ENCODE measurements around the gene PDE9A. TPM values are rescaled to one million over a fixed set of nuclear protein-coding genes. Genes with fewer than 3 reads are reported as not detected.

PDE9A gene
- total and polyA plus RNA-seq, 4 donors = 2.6 to 16.2 (median 7.8) TPM

DNA sequence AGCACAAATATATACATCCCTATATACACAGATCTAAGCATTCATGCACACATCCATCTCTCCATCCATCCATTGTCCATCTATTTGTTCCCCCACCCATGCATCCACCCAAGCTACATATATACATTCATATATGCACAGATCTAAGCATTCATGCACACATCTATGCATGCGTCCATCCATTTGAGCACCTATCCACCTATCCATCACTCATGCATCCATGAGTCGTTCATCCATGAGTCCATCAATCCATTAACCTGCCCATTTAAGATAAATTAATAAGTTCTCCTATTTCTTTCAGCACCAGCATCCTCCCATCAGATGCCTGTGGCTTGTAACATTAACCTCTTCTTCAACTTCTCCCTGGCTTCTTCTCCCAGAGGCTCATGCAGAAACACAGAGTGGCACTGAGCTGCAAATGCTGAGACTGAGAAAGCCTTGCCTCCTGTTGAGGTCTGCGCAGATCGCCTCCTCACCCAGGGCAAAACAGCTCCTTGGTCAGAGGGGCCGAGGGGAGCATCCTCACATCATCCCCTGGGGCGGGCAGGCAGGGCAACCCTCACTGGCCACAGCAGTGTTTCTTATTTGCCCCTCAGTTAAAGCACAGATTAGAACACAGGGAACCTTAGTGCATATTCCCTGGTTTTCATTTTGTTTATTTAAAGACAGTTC lies 17.4 kb upstream of the PDE9A start:
- intact Hi-C loops (cut with DNase I) = no loop called here
- Histone ChIP-seq H3K36me3 (ENCODE audit: control insufficient read depth in 1 of 2, insufficient read depth in 2 of 2, low read length in 1 of 2) (no peaks in the 10 kb centered on the region), H3K4me1 (ENCODE audit: control insufficient read depth in 1 of 2, insufficient read depth in 2 of 2, low read length in 2 of 2) (no peaks in the 10 kb centered on the region), H3K27me3 (ENCODE audit: control insufficient read depth in 1 of 2, insufficient read depth in 2 of 2, low read length in 1 of 2) (no peaks in the 10 kb centered on the region), H3K4me3 (ENCODE audit: low read length in 2 of 2) (no peak overlapping the region), H3K9me3 (ENCODE audit: control insufficient read depth, low read length) (no peaks in the 10 kb centered on the region), H3K27ac (ENCODE audit: low read depth in 1 of 2, low read length in 2 of 2) (no peak overlapping the region)
- DNase-seq = peak in 1 of 2 donors; percentile 39
- 59 to 65% methylated on average over 6 of the region's 6 CpGs for WGBS, 2 donors
- no peak for ATAC-seq (ENCODE audit: low FRiP score)

DNA sequence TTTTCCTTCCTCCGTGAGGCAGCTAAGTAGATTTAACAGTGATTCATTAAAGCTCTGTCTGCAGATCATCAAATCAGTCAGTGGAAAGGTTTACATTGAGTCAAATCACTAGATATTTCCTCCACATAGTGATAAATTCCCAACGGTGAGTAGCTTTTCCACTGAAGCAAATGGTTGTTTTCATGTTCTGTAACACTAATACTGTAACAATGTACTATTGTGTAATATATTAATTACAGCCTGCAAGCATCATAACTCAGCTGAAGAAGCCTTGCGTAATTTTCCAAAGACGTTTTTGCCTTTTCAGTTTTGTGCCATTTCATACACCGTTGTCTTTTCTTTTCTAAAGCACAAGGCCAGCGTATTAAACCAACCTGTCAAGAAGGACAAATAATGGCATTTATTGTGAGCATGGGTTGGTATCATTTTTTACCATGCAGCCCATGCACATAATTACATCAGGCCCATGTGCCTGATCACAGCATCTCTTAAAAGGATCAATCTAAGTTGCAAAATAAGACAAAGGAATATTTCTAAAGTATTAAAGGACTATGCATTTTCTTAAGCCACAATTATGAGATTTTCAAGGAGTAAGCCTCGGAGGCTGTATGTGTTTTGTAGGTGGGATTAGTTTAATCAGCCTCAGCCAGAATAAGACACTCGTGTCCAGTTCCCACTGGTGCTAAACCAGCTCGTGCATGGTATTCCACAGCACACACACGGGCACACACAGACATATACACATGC lies 16.7 kb upstream of the PDE9A start:
- intact Hi-C loops (cut with DNase I) = no loop called here
- ATAC-seq (ENCODE audit: low FRiP score) (no peak), DNase-seq (no peak)
- Histone ChIP-seq H3K36me3 (ENCODE audit: control insufficient read depth in 1 of 2, insufficient read depth in 2 of 2, low read length in 1 of 2) (no peaks in the 10 kb centered on the region), H3K27me3 (ENCODE audit: control insufficient read depth in 1 of 2, insufficient read depth in 2 of 2, low read length in 1 of 2) (no peaks in the 10 kb centered on the region), H3K27ac (ENCODE audit: low read depth in 1 of 2, low read length in 2 of 2) (no peak overlapping the region), H3K4me3 (ENCODE audit: low read length in 2 of 2) (no peak overlapping the region), H3K4me1 (ENCODE audit: control insufficient read depth in 1 of 2, insufficient read depth in 2 of 2, low read length in 2 of 2) (no peaks in the 10 kb centered on the region), H3K9me3 (ENCODE audit: control insufficient read depth, low read length) (no peaks in the 10 kb centered on the region)
- 48 to 52% methylated on average over 10 of the region's 10 CpGs for WGBS, 2 donors

DNA sequence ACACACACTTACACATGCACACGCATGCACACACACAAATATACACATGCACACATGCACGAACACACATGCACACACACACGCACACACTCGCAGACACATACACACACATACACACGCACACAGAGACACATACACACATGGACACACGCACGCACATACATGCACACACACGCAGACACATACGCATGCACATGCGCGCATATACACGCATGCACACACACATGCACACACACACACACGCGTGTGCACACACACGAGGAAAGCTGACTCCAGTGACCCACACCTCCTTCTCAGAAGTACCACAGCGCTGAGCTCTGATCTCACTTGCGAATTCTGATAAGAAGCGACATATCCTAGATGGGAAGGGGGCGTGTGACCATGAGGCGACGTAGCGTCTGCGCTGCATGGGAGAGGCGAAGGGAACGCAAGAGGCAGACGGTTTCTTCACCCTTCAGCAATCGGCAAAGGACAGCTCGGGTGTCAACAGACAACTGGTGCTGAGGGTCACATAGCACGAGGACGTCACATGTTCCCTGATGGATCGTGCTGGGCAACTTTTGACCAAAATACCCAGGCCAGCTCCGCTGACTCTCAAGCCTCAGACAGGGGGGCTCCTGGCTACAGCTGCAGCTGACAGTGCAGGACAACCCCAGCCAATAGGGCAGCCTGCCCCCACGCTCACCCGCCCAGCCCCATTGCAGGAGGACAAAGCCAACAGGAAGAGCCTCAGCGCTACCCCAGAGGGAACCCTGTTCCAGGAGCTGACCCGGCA lies 16.0 kb upstream of the PDE9A start:
- DNase-seq (peak in 1 of 2 donors; percentile 55), ATAC-seq (ENCODE audit: low FRiP score) (peak; percentile 40)
- H3K27ac ChIP-seq (ENCODE audit: low read depth in 1 of 2, low read length in 2 of 2) = no peak overlapping the region
- H3K27me3 ChIP-seq (ENCODE audit: control insufficient read depth in 1 of 2, insufficient read depth in 2 of 2, low read length in 1 of 2) = no peaks in the 10 kb centered on the region
- H3K36me3 ChIP-seq (ENCODE audit: control insufficient read depth in 1 of 2, insufficient read depth in 2 of 2, low read length in 1 of 2) = no peaks in the 10 kb centered on the region
- no peaks in the 10 kb centered on the region for H3K9me3 ChIP-seq (ENCODE audit: control insufficient read depth, low read length)
- WGBS, 2 donors = 79% methylated on average over 35 to 36 of the region's 36 CpGs
- H3K4me1 ChIP-seq (ENCODE audit: control insufficient read depth in 1 of 2, insufficient read depth in 2 of 2, low read length in 2 of 2) = no peaks in the 10 kb centered on the region
- no peak overlapping the region for H3K4me3 ChIP-seq (ENCODE audit: low read length in 2 of 2)
- intact Hi-C loops (cut with DNase I) = no loop called here

DNA sequence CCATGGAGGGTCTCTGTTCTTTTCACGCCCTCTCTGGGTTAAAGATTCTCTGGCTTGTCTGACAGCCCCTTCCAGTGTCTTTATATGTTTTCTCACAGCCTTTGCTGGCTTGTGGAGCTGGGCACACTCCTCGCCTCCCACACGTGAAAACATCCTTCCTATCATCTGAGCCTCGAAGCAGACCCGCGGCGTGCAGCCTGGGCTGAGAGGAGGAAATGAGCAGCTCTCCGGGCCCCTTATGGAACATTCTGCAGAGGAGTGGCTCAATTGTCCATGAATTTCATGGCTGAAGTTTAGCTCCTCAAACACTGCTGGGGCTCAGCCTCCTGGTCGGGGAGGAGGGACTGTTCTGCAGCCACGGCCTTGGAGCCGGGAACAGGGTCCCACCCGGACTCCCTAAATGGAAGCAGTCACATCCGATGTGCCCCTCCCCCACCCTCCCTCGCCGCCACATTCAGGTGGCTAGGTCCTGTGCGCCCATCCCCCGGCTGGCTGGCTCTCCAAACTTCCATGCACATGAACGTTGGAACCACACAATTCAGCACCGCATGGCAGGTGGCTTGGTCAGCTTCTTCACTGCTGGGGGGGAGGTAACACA lies 15.1 kb upstream of the PDE9A start:
- Histone ChIP-seq H3K9me3 (ENCODE audit: control insufficient read depth, low read length) (no peaks in the 10 kb centered on the region), H3K36me3 (ENCODE audit: control insufficient read depth in 1 of 2, insufficient read depth in 2 of 2, low read length in 1 of 2) (no peaks in the 10 kb centered on the region), H3K27ac (ENCODE audit: low read depth in 1 of 2, low read length in 2 of 2) (no peak overlapping the region), H3K4me1 (ENCODE audit: control insufficient read depth in 1 of 2, insufficient read depth in 2 of 2, low read length in 2 of 2) (no peaks in the 10 kb centered on the region), H3K27me3 (ENCODE audit: control insufficient read depth in 1 of 2, insufficient read depth in 2 of 2, low read length in 1 of 2) (no peaks in the 10 kb centered on the region), H3K4me3 (ENCODE audit: low read length in 2 of 2) (no peak overlapping the region)
- ATAC-seq (ENCODE audit: low FRiP score) (no peak), DNase-seq (peak in 1 of 2 donors; percentile 51)
- WGBS, 2 donors = 47 to 49% methylated on average over 19 of the region's 19 CpGs
- intact Hi-C loops (cut with DNase I) = no loop called here

DNA sequence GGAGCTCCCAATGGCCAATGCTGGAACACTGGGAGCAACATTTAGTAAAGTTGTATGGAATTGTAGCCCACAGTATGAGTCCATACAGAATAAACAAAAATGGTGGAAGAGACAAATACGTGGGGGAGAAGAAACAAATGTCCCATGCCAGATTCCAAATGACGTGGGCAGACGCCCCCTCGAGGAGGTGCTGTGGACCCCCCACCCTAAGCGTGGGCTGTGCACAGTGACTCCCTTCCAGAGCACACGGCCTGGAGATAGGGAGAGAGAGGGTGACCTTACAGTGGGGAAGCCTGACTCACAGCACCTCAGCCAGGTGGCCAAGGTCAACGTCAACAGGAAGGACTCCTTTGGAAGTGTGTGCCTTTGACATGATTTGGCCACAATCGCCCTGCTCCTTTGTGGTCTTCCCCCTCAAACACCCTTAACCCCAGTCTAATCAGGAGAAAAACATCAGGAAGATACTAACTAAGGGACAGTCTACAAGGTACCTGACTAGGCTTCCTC lies 13.7 kb upstream of the PDE9A start:
- 92 to 94% methylated on average over 8 of the region's 8 CpGs for WGBS, 2 donors
- H3K4me1 ChIP-seq (ENCODE audit: control insufficient read depth in 1 of 2, insufficient read depth in 2 of 2, low read length in 2 of 2) = no peaks in the 10 kb centered on the region
- no peak overlapping the region for H3K4me3 ChIP-seq (ENCODE audit: low read length in 2 of 2)
- intact Hi-C loops (cut with DNase I) = no loop called here
- H3K36me3 ChIP-seq (ENCODE audit: control insufficient read depth in 1 of 2, insufficient read depth in 2 of 2, low read length in 1 of 2) = no peaks in the 10 kb centered on the region
- no peak overlapping the region for H3K27ac ChIP-seq (ENCODE audit: low read depth in 1 of 2, low read length in 2 of 2)
- DNase-seq (peak in 1 of 2 donors; percentile 33), ATAC-seq (ENCODE audit: low FRiP score) (no peak)
- no peaks in the 10 kb centered on the region for H3K9me3 ChIP-seq (ENCODE audit: control insufficient read depth, low read length)
- H3K27me3 ChIP-seq (ENCODE audit: control insufficient read depth in 1 of 2, insufficient read depth in 2 of 2, low read length in 1 of 2) = no peaks in the 10 kb centered on the region

DNA sequence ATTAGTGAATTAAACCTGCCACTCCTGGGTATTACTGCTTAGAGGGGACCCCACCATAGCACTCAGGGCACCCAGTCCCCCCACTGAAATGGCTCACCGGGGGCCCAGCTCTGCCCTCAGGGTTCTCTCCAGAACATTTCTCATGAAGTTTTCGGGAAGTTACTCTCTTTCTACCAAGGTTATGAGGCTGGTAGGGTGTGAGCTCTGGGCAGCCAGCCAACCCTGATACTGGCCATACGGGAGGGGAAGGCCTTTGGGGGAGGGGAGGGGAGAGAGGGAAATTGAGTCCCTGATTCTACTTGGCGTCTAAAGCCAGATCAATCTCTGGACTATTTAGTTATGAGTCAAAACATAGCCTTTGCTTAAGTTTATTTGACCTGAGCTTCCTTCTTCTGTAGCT lies 12.9 kb upstream of the PDE9A start:
- H3K27me3 ChIP-seq (ENCODE audit: control insufficient read depth in 1 of 2, insufficient read depth in 2 of 2, low read length in 1 of 2) = no peaks in the 10 kb centered on the region
- DNase-seq (peak in 1 of 2 donors; percentile 59), ATAC-seq (ENCODE audit: low FRiP score) (no peak)
- 46 to 48% methylated on average over 4 of the region's 4 CpGs for WGBS, 2 donors
- intact Hi-C loops (cut with DNase I) = no loop called here
- no peaks in the 10 kb centered on the region for H3K4me1 ChIP-seq (ENCODE audit: control insufficient read depth in 1 of 2, insufficient read depth in 2 of 2, low read length in 2 of 2)
- H3K27ac ChIP-seq (ENCODE audit: low read depth in 1 of 2, low read length in 2 of 2) = no peak overlapping the region
- H3K9me3 ChIP-seq (ENCODE audit: control insufficient read depth, low read length) = no peaks in the 10 kb centered on the region
- no peak overlapping the region for H3K4me3 ChIP-seq (ENCODE audit: low read length in 2 of 2)
- H3K36me3 ChIP-seq (ENCODE audit: control insufficient read depth in 1 of 2, insufficient read depth in 2 of 2, low read length in 1 of 2) = no peaks in the 10 kb centered on the region

DNA sequence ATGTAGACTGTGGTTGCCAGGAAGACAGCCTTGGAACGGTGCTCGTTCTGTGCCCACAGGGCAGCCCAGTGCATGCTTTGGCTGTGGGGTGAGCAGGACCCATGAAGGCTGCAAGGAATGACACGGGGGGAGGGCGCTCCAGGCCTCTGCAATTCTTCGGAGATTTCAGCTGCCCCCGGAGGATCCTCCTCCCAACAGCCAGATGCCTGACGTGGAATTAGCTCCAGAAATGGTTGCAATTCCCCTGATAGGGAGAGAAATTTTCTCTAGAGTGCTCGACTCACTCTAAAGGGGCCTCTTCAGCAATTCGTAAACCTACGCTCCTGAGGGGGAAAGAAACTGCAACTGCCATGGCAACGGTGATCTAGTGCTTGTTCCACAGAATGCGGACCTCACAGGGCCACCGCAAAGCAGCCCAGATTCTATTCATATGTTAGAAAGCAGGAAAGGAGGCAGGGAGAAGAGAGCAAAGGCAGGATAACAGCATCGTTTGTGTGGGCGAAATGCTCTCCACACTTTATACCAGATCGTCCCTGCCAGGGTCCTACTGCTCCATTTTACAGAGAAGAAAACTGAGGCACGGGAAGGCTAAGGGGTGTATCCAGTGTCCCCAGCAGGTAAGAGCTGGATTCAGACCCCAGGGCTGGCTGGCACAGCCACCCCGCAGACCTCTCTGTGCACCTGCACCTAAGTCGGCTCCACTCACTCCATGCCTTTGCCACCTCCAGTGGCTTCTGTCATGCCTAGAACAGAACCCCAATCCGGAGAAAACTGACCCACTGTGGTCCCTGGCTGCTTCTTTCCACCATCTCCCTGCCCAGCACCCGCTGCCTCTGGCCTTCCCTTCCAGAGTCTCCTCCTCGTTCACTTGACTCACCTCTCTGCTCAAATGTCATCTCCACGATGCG lies 11.9 kb upstream of the PDE9A start:
- H3K4me1 ChIP-seq (ENCODE audit: control insufficient read depth in 1 of 2, insufficient read depth in 2 of 2, low read length in 2 of 2) = no peaks in the 10 kb centered on the region
- no peak overlapping the region for H3K4me3 ChIP-seq (ENCODE audit: low read length in 2 of 2)
- ATAC-seq (ENCODE audit: low FRiP score) (no peak), DNase-seq (peak; percentile 28 to 50)
- intact Hi-C loops (cut with DNase I) = no loop called here
- WGBS, 2 donors = 42 to 46% methylated on average over 24 of the region's 24 CpGs
- no peak overlapping the region for H3K27ac ChIP-seq (ENCODE audit: low read depth in 1 of 2, low read length in 2 of 2)
- H3K9me3 ChIP-seq (ENCODE audit: control insufficient read depth, low read length) = no peaks in the 10 kb centered on the region
- H3K36me3 ChIP-seq (ENCODE audit: control insufficient read depth in 1 of 2, insufficient read depth in 2 of 2, low read length in 1 of 2) = no peaks in the 10 kb centered on the region
- no peaks in the 10 kb centered on the region for H3K27me3 ChIP-seq (ENCODE audit: control insufficient read depth in 1 of 2, insufficient read depth in 2 of 2, low read length in 1 of 2)
